WTC11 (cell line): ENCODE results near the gene B3GLCT. TPM values are rescaled to one million over a fixed set of nuclear protein-coding genes. Genes with fewer than 3 reads are reported as not detected.
A peak's percentile ranks its signal among the peaks of the same experiment; 100 is the strongest.

Experiments
- AR ChIP-seq: fragments of 250-450 bp; sonication (Bioruptor Pico); IDR thresholded peaks from 2 replicates; pipeline ENCODE4 v1.9.0; 2021; ENCODE audit warnings: mild to moderate bottlenecking
- CBFB ChIP-seq: sonication (generic); formaldehyde crosslinking; IDR thresholded peaks from 2 replicates; pipeline ENCODE4 v1.8.1; 2022; ENCODE audit warnings: mild to moderate bottlenecking, low read depth, missing genetic modification reagents
- CREM ChIP-seq: sonication (generic); formaldehyde crosslinking; IDR thresholded peaks from 2 replicates; pipeline ENCODE4 v1.8.1; 2022; ENCODE audit warnings: mild to moderate bottlenecking, missing genetic modification reagents, moderate library complexity
- EMX1 ChIP-seq: fragments of 250-450 bp; sonication (Bioruptor Pico); IDR thresholded peaks from 2 replicates; pipeline ENCODE4 v1.8.0; 2021; ENCODE audit warnings: mild to moderate bottlenecking
- ESRRA ChIP-seq: sonication (generic); formaldehyde crosslinking; IDR thresholded peaks from 2 replicates; pipeline ENCODE4 v1.8.1; 2022; ENCODE audit warnings: mild to moderate bottlenecking, missing genetic modification reagents, borderline replicate concordance
- GRHL2 ChIP-seq: fragments of 250-450 bp; sonication (Bioruptor Pico); IDR thresholded peaks from 2 replicates; pipeline ENCODE4 v1.8.0; 2022; ENCODE audit warnings: mild to moderate bottlenecking, moderate library complexity; ENCODE audit not compliant: insufficient replicate concordance, severe bottlenecking
- HMGXB4 ChIP-seq: sonication (generic); formaldehyde crosslinking; IDR thresholded peaks from 2 replicates; pipeline ENCODE4 v1.8.1; 2023; ENCODE audit warnings: mild to moderate bottlenecking, moderate library complexity, missing genetic modification reagents
- MAX ChIP-seq: sonication (generic); formaldehyde crosslinking; IDR thresholded peaks from 2 replicates; pipeline ENCODE4 v1.8.0; 2022; ENCODE audit warnings: mild to moderate bottlenecking, missing genetic modification reagents
- NFYB ChIP-seq: sonication (generic); formaldehyde crosslinking; conservative IDR thresholded peaks from 2 replicates; pipeline ENCODE4 v1.8.0; 2022; ENCODE audit warnings: low read depth, missing genetic modification reagents
- PREB ChIP-seq: sonication (generic); formaldehyde crosslinking; IDR thresholded peaks from 2 replicates; pipeline ENCODE4 v1.8.1; 2022; ENCODE audit warnings: mild to moderate bottlenecking, missing genetic modification reagents, moderate library complexity, borderline replicate concordance
- RORB ChIP-seq: fragments of 250-450 bp; sonication (Bioruptor Pico); IDR thresholded peaks from 2 replicates; pipeline ENCODE4 v1.9.0; 2021; ENCODE audit warnings: mild to moderate bottlenecking
- SMAD3 ChIP-seq: sonication (generic); formaldehyde crosslinking; IDR thresholded peaks from 2 replicates; pipeline ENCODE4 v1.8.0; 2022; ENCODE audit warnings: missing genetic modification reagents, mild to moderate bottlenecking, borderline replicate concordance
- SMAD4 ChIP-seq: sonication (generic); formaldehyde crosslinking; IDR thresholded peaks from 2 replicates; pipeline ENCODE4 v1.8.0; 2022; ENCODE audit warnings: mild to moderate bottlenecking, missing genetic modification reagents
- SOX15 ChIP-seq: fragments of 250-450 bp; sonication (Bioruptor Pico); IDR thresholded peaks from 2 replicates; pipeline ENCODE4 v1.9.0; 2021; ENCODE audit warnings: mild to moderate bottlenecking
- STAT6 ChIP-seq: sonication (generic); formaldehyde crosslinking; conservative IDR thresholded peaks from 2 replicates; pipeline ENCODE4 v1.8.1; 2023; ENCODE audit warnings: mild to moderate bottlenecking, low read depth, missing genetic modification reagents, moderate library complexity
- ZBTB43 ChIP-seq: sonication (generic); formaldehyde crosslinking; IDR thresholded peaks from 2 replicates; pipeline ENCODE4 v1.8.1; 2023; ENCODE audit warnings: mild to moderate bottlenecking, missing genetic modification reagents
- ZNF121 ChIP-seq: sonication (generic); formaldehyde crosslinking; IDR thresholded peaks from 2 replicates; pipeline ENCODE4 v1.8.0; 2023; ENCODE audit warnings: missing genetic modification reagents
- ZNF232 ChIP-seq: sonication (generic); formaldehyde crosslinking; IDR thresholded peaks from 2 replicates; pipeline ENCODE4 v1.8.0; 2022; ENCODE audit warnings: mild to moderate bottlenecking, missing genetic modification reagents
- ZNF281 ChIP-seq: sonication (generic); formaldehyde crosslinking; IDR thresholded peaks from 2 replicates; pipeline ENCODE4 v1.8.0; 2023; ENCODE audit warnings: mild to moderate bottlenecking, missing genetic modification reagents
- ZNF416 ChIP-seq: fragments of 250-450 bp; sonication (Bioruptor Pico); IDR thresholded peaks from 2 replicates; pipeline ENCODE4 v1.9.0; 2021; ENCODE audit warnings: mild to moderate bottlenecking, inconsistent platforms
- ZNF425 ChIP-seq: fragments of 250-450 bp; sonication (Bioruptor Pico); conservative IDR thresholded peaks from 2 replicates; pipeline ENCODE4 v1.9.0; 2021; ENCODE audit warnings: mild to moderate bottlenecking
- total RNA-seq: library from RNA; stranded (reverse); gene quantifications from 3 replicates; pipeline ENCODE4 v1.2.3, GENCODE V29; 2021

The B3GLCT gene
- total RNA-seq, 1 experiment from 2014 or later = 2.4 TPM

- no peak for TF ChIP-seq STAT6 (CRISPR knock-in tag)
- TF ChIP-seq NFYB (CRISPR knock-in tag) = peak; percentile 79
- no peak for TF ChIP-seq GRHL2 (CRISPR knock-in tag)
- peak; percentile 74; the same call in 1 of the 2 replicates for TF ChIP-seq SMAD3 (CRISPR knock-in tag)
- TF ChIP-seq HMGXB4 (CRISPR knock-in tag) = no peak
- peak; percentile 91 for TF ChIP-seq MAX (CRISPR knock-in tag)
- no peak for TF ChIP-seq SOX15 (CRISPR knock-in tag)
- 0 out of 2 replicates have a peak, but pooled peaks have one; percentile 57 for TF ChIP-seq ESRRA (CRISPR knock-in tag)
- no peak for TF ChIP-seq CBFB (CRISPR knock-in tag)
- TF ChIP-seq ZNF121 (CRISPR knock-in tag) = no peak
- TF ChIP-seq ZNF281 (CRISPR knock-in tag) = no peak
- no peak for TF ChIP-seq ZNF416 (CRISPR knock-in tag)
- no peak for TF ChIP-seq ZNF425 (CRISPR knock-in tag)
- 0 out of 2 replicates have a peak, but pooled peaks have one; percentile 28 for TF ChIP-seq CREM (CRISPR knock-in tag)
- TF ChIP-seq RORB (CRISPR knock-in tag) = no peak
- no peak for TF ChIP-seq EMX1 (CRISPR knock-in tag)
- TF ChIP-seq ZNF232 (CRISPR knock-in tag) = peak; percentile 44; the same call in 1 of the 2 replicates
- no peak for TF ChIP-seq PREB (CRISPR knock-in tag)
- TF ChIP-seq SMAD4 = no peak
- TF ChIP-seq ZBTB43 (CRISPR knock-in tag) = 0 out of 2 replicates have a peak, but pooled peaks have one; percentile 27
- TF ChIP-seq AR (CRISPR knock-in tag) = no peak
Observed at GRCh38 chr13:31161557-31162150, 38.1 kb upstream of the B3GLCT start, which contains the start of gene HSPH1 (continued).
